GM12873 (cell line): ENCODE measurements around the gene PTPN13.

ENCODE experiments used
- TF ChIP-seq, protein P1 (sequence below): IDR thresholded peaks from 2 replicates; pipeline ENCODE4 v1.5.1; 2012; ENCODE audit warnings: low read depth, mild to moderate bottlenecking, moderate library complexity, low read length, control low read depth; ENCODE audit not compliant: insufficient read depth; ENCODE audit errors: missing control alignments

The PTPN13 gene

DNA sequence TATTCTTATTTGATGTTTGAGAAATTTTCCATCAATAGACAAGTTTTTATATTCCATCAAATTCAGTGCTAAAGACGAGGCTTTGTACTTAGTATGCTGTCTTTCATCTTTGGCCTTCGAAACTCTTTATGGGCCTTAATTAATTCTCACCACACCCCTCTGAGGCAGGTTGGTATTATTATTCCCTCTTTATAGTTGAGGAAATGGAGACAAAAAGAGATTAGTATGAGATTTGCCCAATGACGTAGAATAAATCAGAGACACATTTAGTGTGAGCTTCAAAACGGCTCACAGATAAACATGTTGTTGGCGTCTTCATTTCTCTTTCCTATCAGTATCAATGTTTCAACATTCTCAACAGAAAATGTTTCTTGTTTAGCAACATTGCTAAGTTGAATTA lies 35.9 kb upstream of the PTPN13 start:
- TF ChIP-seq, protein P1, sequence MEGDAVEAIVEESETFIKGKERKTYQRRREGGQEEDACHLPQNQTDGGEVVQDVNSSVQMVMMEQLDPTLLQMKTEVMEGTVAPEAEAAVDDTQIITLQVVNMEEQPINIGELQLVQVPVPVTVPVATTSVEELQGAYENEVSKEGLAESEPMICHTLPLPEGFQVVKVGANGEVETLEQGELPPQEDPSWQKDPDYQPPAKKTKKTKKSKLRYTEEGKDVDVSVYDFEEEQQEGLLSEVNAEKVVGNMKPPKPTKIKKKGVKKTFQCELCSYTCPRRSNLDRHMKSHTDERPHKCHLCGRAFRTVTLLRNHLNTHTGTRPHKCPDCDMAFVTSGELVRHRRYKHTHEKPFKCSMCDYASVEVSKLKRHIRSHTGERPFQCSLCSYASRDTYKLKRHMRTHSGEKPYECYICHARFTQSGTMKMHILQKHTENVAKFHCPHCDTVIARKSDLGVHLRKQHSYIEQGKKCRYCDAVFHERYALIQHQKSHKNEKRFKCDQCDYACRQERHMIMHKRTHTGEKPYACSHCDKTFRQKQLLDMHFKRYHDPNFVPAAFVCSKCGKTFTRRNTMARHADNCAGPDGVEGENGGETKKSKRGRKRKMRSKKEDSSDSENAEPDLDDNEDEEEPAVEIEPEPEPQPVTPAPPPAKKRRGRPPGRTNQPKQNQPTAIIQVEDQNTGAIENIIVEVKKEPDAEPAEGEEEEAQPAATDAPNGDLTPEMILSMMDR: no peak

DNA sequence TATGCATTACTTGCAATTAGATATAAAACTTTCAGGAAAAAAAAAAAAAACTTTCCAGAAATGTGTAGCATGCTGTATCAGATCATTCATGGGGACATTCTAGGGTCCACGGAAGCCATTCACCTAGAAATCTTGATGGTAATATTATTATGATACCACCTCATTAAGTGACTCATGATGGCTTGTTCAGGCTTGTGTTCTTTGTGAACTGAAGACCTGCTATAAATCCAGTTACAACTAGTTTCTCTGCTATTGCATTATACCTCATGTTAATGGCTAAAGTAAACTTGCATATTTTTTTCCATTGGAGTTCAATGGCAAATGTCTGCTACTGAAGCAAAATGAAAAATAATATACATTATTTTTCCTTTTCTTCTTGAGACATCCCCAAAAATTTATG lies 35.3 kb upstream of the PTPN13 start:
- TF ChIP-seq, protein P1: no peak

DNA sequence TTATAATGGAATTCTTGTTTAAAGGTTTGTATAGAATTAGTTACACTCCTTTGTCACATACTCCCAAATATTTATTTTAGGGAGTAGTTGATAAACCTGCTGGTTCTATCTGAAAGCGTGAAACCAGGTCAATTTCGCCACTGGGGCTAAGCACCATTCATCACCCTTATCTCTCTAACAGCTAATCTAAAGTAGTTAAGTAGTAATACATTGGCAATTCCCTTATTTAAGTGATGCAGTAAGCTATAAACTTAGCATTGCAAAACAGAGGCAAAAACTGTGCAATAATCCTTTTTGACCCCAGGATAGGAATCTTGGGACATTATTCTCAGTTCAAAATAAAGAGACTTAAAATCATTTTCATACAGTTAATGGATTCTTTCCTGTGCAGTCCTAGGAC lies 33.7 kb upstream of the PTPN13 start:
- TF ChIP-seq, protein P1: no peak

DNA sequence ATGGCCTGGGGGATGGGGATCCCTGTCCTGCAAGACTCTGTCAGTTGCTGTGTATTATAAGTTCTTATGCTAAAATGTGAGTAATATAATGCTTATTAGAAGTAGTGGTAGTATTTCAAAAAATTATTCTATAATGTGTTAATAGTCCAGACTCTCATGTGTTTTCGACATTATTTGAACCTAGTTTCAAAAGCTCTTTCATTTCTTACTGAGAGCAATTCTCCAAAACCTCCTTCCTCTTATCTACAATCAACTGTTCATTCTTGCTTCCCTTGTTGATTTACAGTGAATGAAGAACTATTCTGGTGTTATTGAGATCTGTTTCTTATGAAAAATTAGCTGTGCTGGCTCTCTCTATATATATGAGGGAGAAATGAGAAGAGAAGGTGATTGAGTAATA lies 32.9 kb upstream of the PTPN13 start:
- TF ChIP-seq, protein P1: no peak

DNA sequence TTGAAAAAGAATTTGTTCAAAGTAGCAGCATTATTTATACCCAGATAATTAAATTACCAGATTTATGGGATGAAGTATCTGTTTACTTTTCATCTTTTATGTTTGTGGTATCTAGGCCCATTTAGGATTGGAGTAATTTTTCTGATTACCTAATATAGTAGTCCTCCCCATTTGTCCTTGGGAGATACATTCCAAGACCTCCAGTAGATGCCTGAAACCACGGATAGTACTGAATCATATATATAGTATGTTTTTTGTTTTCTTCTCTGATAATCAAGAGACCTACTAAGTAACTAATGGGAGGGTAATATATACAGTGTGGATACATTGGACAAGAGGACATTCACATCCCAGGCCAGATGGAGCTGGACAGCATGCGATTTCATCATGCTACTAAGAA lies 30.7 kb upstream of the PTPN13 start:
- TF ChIP-seq, protein P1: no peak

DNA sequence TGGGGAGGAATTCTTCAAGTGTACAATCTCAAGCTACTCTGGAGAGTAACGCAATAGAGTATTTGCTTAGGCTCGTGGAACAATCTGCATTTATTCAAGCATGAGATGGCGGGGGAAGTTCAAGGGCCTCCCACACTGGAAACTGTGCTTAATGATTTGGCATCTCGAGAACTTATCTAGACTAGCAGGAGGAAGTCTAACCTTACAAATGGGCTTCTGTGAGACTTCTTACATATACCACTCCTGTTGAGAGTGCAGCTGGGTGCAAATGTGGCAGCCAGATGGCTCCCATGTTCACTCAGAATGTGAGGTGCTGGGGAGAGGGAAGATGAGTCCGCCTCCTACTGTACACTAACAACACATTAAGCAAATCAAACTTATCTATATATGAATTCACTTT lies 29.3 kb upstream of the PTPN13 start:
- TF ChIP-seq, protein P1: no peak

DNA sequence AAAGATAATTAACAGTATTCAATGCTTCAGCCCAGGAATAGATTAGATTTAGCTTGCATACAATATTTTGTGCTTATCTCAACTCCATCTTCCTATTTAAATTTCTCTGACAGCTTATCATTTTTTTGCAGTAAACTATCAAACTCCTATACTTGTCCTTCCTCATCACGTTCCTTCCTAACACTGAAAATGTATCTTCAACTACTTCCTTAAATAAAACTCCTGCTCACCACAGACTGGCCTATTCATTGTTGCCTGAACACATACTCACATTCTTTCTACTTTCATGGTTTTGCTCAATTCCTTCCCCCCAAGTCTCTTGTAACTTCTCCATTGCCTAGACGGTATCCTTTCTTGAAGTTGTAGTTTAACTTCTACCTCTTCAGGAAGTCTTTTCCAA lies 28.5 kb upstream of the PTPN13 start:
- TF ChIP-seq, protein P1: no peak

DNA sequence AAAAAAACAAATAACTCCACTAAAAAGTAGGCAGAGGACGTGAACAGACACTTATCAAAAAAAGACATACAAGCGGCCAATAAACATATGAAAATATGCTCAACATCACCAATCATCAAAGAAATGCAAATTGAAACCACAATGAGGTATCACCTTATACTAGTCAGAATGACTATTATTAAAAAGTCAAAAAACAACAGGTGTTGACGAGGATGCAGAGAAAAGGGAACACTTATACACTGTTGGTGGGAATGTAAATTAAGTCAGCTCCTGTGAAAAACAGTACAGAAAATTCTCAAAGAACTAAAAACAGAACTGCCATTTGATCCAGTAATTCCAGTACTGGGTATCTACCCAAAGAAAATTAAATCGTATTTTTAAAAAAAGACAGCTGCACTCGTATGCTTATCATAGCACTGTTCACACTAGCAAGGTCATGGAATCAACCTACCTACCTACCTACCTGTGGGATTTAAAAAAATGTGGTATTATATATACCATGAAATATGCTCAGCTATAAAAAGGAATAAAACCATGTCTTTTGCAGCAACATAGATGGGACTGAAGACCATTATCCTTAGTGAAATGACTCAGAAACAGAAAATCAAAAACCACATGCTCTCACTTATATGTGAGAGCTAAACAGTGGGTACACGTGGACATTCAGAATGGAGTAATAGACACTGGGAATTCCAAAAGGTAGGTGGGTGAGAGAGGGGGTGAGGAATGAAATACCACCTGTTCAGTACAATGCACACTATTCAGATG lies 24.8 kb upstream of the PTPN13 start:
- TF ChIP-seq, protein P1: no peak
